ENCODE results near the gene CKAP2L. TPM values are rescaled to one million over a fixed set of nuclear protein-coding genes. Genes with fewer than 3 reads are reported as not detected.

The CKAP2L gene
- total and polyA plus RNA-seq, 2 donors (not counting 3 experiments of a cell fraction or from before 2014, with no cell fraction given) = 3.4 to 30.7 TPM

DNA sequence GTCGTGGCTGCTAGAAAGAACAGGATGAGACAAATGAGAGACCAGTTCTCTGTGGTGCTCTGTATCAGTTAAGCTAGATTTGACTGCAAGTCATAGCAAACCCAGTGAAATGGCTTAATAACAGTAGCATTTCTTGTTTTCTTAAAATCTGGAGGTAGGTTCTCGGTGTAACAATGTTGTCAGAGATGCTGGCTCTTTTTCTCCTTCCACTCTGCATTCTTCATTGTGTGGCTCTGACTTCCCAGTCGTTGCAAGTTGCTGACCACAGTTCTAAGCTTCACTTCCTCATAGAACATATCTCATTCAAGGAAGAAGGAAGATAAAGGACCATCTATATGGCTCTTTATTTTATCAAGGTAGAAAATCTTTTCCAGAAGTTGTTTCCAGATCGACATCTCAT, 7.9 kb upstream of the CKAP2L start:
- no peak overlapping the region for H3K4me2 ChIP-seq (ENCODE audit: insufficient read depth, low read length)
- DNase-seq (ENCODE audit: low read depth, low spot score) = no peak
- no TSS peak for BruUV-seq (replicated peaks)
- H3K9me1 ChIP-seq (replicated peaks; ENCODE audit: control insufficient read depth, extremely low read depth, insufficient read depth, low read length) = no peaks in the 10 kb centered on the region
- H3K36me3 ChIP-seq (ENCODE audit: control insufficient read depth in 2 of 2, extremely low read depth in 1 of 2, insufficient read depth in 2 of 2, low read length in 2 of 2) = no peaks in the 10 kb centered on the region
- H3K27ac ChIP-seq (ENCODE audit: insufficient read depth, low read depth, low read length) = no peak overlapping the region
- ChIA-PET POLR2A (no interaction called here), CTCF (no interaction called here)
- no peaks in the 10 kb centered on the region for H4K20me1 ChIP-seq (replicated peaks; ENCODE audit: control insufficient read depth, extremely low read depth, insufficient read depth, low read length)
- H3K27me3 ChIP-seq (ENCODE audit: control insufficient read depth in 2 of 2, insufficient read depth in 2 of 2, low read length in 2 of 2) = no peaks in the 10 kb centered on the region
- no peak for FAIRE-seq
- no peak overlapping the region for H3K9ac ChIP-seq (replicated peaks; ENCODE audit: extremely low read depth, insufficient read depth, low read length)
- intact Hi-C loops (cut with micrococcal nuclease) = no loop called here
- dilution Hi-C loops (cut with MboI; ENCODE audit: extremely low pct_ligation_motif_present, low sequenced_read_pairs) = loop anchor here (25.0 kb wide), 1 partner anchor 165 kb away; no protein-coding TSS in a partner anchor
- TF ChIP-seq, protein P1, sequence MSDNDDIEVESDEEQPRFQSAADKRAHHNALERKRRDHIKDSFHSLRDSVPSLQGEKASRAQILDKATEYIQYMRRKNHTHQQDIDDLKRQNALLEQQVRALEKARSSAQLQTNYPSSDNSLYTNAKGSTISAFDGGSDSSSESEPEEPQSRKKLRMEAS (IDR thresholded peaks at IDR 0.05; ENCODE audit: insufficient read depth, insufficient read length) = no peak
- TF ChIP-seq EZH2 (IDR thresholded peaks at IDR 0.05; ENCODE audit: borderline replicate concordance, low read depth, low read length, severe bottlenecking) = no peak
- no peak for TF ChIP-seq FOS (IDR thresholded peaks at IDR 0.05; ENCODE audit: borderline replicate concordance, insufficient read depth, low read length)
- no peaks in the 10 kb centered on the region for H3K9me3 ChIP-seq (replicated peaks; ENCODE audit: control insufficient read depth, insufficient read depth, low read length)
- H3K4me3 ChIP-seq (replicated peaks in 1 of 3; ENCODE audit: insufficient read depth in 1 of 3, low read depth in 1 of 3, low read length in 3 of 3) = no peak overlapping the region
- H3K4me1 ChIP-seq (ENCODE audit: control insufficient read depth, extremely low read depth, insufficient read depth, low read length) = no peaks in the 10 kb centered on the region
- H2AFZ ChIP-seq (ENCODE audit: low read depth, low read length) = no peak overlapping the region
- H3K79me2 ChIP-seq (ENCODE audit: control insufficient read depth, insufficient read depth, low read length) = no peaks in the 10 kb centered on the region

DNA sequence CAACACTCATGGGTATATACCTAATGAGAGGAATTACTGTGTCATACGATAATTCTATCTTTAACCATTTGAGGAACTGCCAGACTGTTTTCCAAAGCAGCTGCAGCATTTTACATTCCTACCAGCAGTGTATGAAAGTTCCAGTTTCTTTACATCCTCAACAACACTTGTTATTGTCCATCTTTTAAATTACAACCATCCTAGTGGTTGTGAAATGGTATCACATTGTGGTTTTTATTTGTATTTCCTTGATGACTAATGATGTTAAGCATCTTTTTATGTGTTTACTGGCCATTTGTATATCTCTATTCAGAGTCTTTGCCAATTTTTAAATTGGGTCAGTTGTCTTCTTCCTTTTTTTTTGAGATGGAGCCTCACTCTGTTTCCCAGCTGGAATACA, 4.0 kb upstream of the CKAP2L start:
- Histone ChIP-seq H3K4me1 (ENCODE audit: control insufficient read depth, extremely low read depth, insufficient read depth, low read length) (peaks cover 9% of the 10 kb centered on the region), H3K4me3 (replicated peaks in 1 of 3; ENCODE audit: insufficient read depth in 1 of 3, low read depth in 1 of 3, low read length in 3 of 3) (no peak overlapping the region), H2AFZ (ENCODE audit: low read depth, low read length) (peak overlapping the region; percentile 87), H3K36me3 (ENCODE audit: control insufficient read depth in 2 of 2, extremely low read depth in 1 of 2, insufficient read depth in 2 of 2, low read length in 2 of 2) (no peaks in the 10 kb centered on the region), H3K9ac (replicated peaks; ENCODE audit: extremely low read depth, insufficient read depth, low read length) (no peak overlapping the region), H4K20me1 (replicated peaks; ENCODE audit: control insufficient read depth, extremely low read depth, insufficient read depth, low read length) (no peaks in the 10 kb centered on the region), H3K9me1 (replicated peaks; ENCODE audit: control insufficient read depth, extremely low read depth, insufficient read depth, low read length) (no peaks in the 10 kb centered on the region), H3K4me2 (ENCODE audit: insufficient read depth, low read length) (peak overlapping the region; percentile 86), H3K27me3 (ENCODE audit: control insufficient read depth in 2 of 2, insufficient read depth in 2 of 2, low read length in 2 of 2) (no peaks in the 10 kb centered on the region), H3K27ac (ENCODE audit: insufficient read depth, low read depth, low read length) (no peak overlapping the region), H3K79me2 (ENCODE audit: control insufficient read depth, insufficient read depth, low read length) (peaks cover 8% of the 10 kb centered on the region), H3K9me3 (replicated peaks; ENCODE audit: control insufficient read depth, insufficient read depth, low read length) (no peaks in the 10 kb centered on the region)
- FAIRE-seq (no peak), DNase-seq (ENCODE audit: low read depth, low spot score) (no peak)
- ChIA-PET CTCF (interaction anchor here (1.1 to 2.2 kb wide), 7 partner anchors 16 to 173 kb away, joined by 3 to 9 read pairs (median 4); partner anchors contain the start of gene IL1A), POLR2A (interaction anchor here (0.7 kb wide), 1 partner anchor 37 kb away, joined by 5 read pairs; no protein-coding TSS in a partner anchor)
- TF ChIP-seq POLR2A (IDR thresholded peaks at IDR 0.05; ENCODE audit: low read depth, low read length) = no peak
- TF ChIP-seq EZH2 (IDR thresholded peaks at IDR 0.05; ENCODE audit: borderline replicate concordance, low read depth, low read length, severe bottlenecking) = no peak
- no peak for TF ChIP-seq GATA2 (IDR thresholded peaks at IDR 0.05; ENCODE audit: insufficient read depth, insufficient read length, low read depth, low read length)
- no peak for TF ChIP-seq FOS (IDR thresholded peaks at IDR 0.05; ENCODE audit: borderline replicate concordance, insufficient read depth, low read length)
- no peak for TF ChIP-seq MYC (IDR thresholded peaks at IDR 0.05; ENCODE audit: low read depth, low read length)
- TF ChIP-seq, protein P1 (IDR thresholded peaks at IDR 0.05; ENCODE audit: insufficient read depth, insufficient read length) = no peak
- no peak for TF ChIP-seq JUN (IDR thresholded peaks at IDR 0.05; ENCODE audit: borderline replicate concordance, insufficient read depth, insufficient read length, low read depth)
- TF ChIP-seq POLR2AphosphoS5 (IDR thresholded peaks at IDR 0.05; ENCODE audit: insufficient read depth, low read depth, low read length) = no peak
- TF ChIP-seq, protein P2, sequence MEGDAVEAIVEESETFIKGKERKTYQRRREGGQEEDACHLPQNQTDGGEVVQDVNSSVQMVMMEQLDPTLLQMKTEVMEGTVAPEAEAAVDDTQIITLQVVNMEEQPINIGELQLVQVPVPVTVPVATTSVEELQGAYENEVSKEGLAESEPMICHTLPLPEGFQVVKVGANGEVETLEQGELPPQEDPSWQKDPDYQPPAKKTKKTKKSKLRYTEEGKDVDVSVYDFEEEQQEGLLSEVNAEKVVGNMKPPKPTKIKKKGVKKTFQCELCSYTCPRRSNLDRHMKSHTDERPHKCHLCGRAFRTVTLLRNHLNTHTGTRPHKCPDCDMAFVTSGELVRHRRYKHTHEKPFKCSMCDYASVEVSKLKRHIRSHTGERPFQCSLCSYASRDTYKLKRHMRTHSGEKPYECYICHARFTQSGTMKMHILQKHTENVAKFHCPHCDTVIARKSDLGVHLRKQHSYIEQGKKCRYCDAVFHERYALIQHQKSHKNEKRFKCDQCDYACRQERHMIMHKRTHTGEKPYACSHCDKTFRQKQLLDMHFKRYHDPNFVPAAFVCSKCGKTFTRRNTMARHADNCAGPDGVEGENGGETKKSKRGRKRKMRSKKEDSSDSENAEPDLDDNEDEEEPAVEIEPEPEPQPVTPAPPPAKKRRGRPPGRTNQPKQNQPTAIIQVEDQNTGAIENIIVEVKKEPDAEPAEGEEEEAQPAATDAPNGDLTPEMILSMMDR (IDR thresholded peaks at IDR 0.05; ENCODE audit: extremely low read depth in 1 of 2, insufficient read depth in 1 of 2, low read depth in 1 of 2, low read length in 2 of 2) = no peak
- dilution Hi-C loops (cut with MboI; ENCODE audit: extremely low pct_ligation_motif_present, low sequenced_read_pairs) = loop anchor here (25.0 kb wide), 1 partner anchor 169 kb away; no protein-coding TSS in a partner anchor
- intact Hi-C loops (cut with micrococcal nuclease) = no loop called here
- no TSS peak for BruUV-seq (replicated peaks)

All from endothelial cell of umbilical vein (primary cell).